Mesendoderm (in vitro differentiated cells): ENCODE data around the gene SERPINB12.

Experiments
- DNase-seq: peaks from one replicate; pipeline ENCODE4 v3.0.0; 2013
- H2AK5ac ChIP-seq: 2 replicates; pipeline ENCODE4 v1.6.1; 2013; ENCODE audit warnings: low read length, inconsistent platforms
- H2BK120ac ChIP-seq: 2 replicates; pipeline ENCODE4 v1.6.1; 2013; ENCODE audit warnings: low read depth, mild to moderate bottlenecking, low read length, moderate library complexity, mixed read lengths
- H2BK15ac ChIP-seq: replicated peaks from 2 replicates; pipeline ENCODE4 v1.6.1; 2013; ENCODE audit warnings: low read depth, mild to moderate bottlenecking, moderate library complexity
- H2BK5ac ChIP-seq: 2 replicates; pipeline ENCODE4 v1.6.1; 2013; ENCODE audit warnings: low read length, inconsistent platforms
- H3K18ac ChIP-seq: 2 replicates; pipeline ENCODE4 v1.6.1; 2013; ENCODE audit warnings: mild to moderate bottlenecking, low read length, mixed read lengths
- H3K23ac ChIP-seq: one replicate; pipeline ENCODE4 v1.6.1; 2013; ENCODE audit warnings: low read length
- H3K27ac ChIP-seq: 2 replicates; pipeline ENCODE4 v1.5.1; 2013; ENCODE audit warnings: low read depth, mild to moderate bottlenecking, inconsistent platforms, low read length, moderate library complexity
- H3K27me3 ChIP-seq: 2 replicates; pipeline ENCODE4 v1.6.1; 2013; ENCODE audit warnings: low read length, control low read depth, mild to moderate bottlenecking, inconsistent platforms; ENCODE audit not compliant: insufficient read depth, poor library complexity
- H3K36me3 ChIP-seq: 2 replicates; pipeline ENCODE4 v1.6.1; 2013; ENCODE audit warnings: low read length, inconsistent platforms; ENCODE audit not compliant: control insufficient read depth, insufficient read depth
- H3K4ac ChIP-seq: one replicate; pipeline ENCODE4 v1.6.1; 2013; ENCODE audit warnings: low read depth, mild to moderate bottlenecking, low read length, moderate library complexity
- H3K4me1 ChIP-seq: 2 replicates; pipeline ENCODE4 v1.6.1; 2013; ENCODE audit warnings: low read depth, low read length, inconsistent platforms; ENCODE audit not compliant: control insufficient read depth
- H3K4me2 ChIP-seq: 2 replicates; pipeline ENCODE4 v1.6.1; 2013; ENCODE audit warnings: low read length
- H3K4me3 ChIP-seq: 2 replicates; pipeline ENCODE4 v1.5.1; 2013; ENCODE audit warnings: mild to moderate bottlenecking, low read length
- H3K56ac ChIP-seq: one replicate; pipeline ENCODE4 v1.6.1; 2013; ENCODE audit warnings: low read length
- H3K79me1 ChIP-seq: 2 replicates; pipeline ENCODE4 v1.6.1; 2013; ENCODE audit warnings: low read length, inconsistent platforms
- H3K79me2 ChIP-seq: 2 replicates; pipeline ENCODE4 v1.6.1; 2013; ENCODE audit warnings: mild to moderate bottlenecking, low read length; ENCODE audit not compliant: control insufficient read depth, insufficient read depth
- H3K9ac ChIP-seq: 2 replicates; pipeline ENCODE4 v1.6.1; 2013; ENCODE audit warnings: low read length, inconsistent platforms
- H4K5ac ChIP-seq: one replicate; pipeline ENCODE4 v1.6.1; 2013; ENCODE audit warnings: low read length
- H4K8ac ChIP-seq: one replicate; pipeline ENCODE4 v1.6.1; 2013; ENCODE audit warnings: low read depth, mild to moderate bottlenecking, control low read depth, low read length, moderate library complexity
- WGBS: extraction: QIAGEN DNeasy Blood & Tissue Kit; methylation state at CpG from one replicate; pipeline ENCODE4 v1.1.7; 2013; ENCODE audit warnings: low lambda C conversion rate, missing lambda C conversion rate; ENCODE audit not compliant: insufficient coverage; ENCODE audit errors: extremely low coverage; 5-methylcytosine and 5-hydroxymethylcytosine counted together

The SERPINB12 gene

DNA sequence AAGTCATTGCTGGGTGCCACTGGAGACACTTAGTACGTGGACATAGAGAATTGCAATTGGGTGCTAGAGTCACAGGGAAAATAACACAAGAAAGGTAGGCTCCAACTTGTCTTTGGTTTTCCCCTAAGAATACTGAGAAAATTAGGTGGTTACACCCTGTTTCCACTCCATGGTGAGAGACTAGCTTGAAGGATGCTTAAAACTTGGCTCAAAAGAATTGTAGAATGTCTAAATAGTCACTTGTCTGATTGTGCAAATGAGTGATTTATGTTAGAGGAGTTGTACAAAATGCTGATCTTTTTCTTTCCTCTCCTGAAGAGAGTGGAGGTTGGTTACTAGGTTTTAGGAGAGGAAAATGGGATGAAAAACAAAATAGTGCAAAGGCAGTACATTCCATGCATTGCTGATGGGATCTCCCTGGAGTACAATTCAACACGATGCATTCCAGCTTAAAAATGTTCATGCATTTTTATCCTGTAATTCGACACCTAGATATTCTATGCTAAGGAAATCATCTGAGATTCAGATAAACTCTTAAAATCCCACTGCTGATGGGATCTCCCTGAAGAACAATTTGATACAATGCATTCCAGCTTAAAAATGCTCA is 2.2 kb upstream of the SERPINB12 start:
- Histone ChIP-seq H3K4ac (no peak overlapping the region), H2AK5ac (no peak overlapping the region), H3K4me3 (no peak overlapping the region), H3K4me2 (no peak overlapping the region), H2BK5ac (no peak overlapping the region), H4K5ac (no peak overlapping the region), H3K36me3 (no peaks in the 10 kb centered on the region), H3K27me3 (no peaks in the 10 kb centered on the region), H3K18ac (no peak overlapping the region), H3K4me1 (no peaks in the 10 kb centered on the region), H3K27ac (no peak overlapping the region), H2BK120ac (no peak overlapping the region), H2BK15ac (no peak overlapping the region), H3K79me1 (no peaks in the 10 kb centered on the region), H3K56ac (no peak overlapping the region), H3K23ac (no peak overlapping the region), H4K8ac (no peak overlapping the region), H3K9ac (no peak overlapping the region), H3K79me2 (no peaks in the 10 kb centered on the region)
- DNase-seq, result peak; percentile 55
- no CpG with 5 or more reads among the region's 3 CpGs for WGBS

DNA sequence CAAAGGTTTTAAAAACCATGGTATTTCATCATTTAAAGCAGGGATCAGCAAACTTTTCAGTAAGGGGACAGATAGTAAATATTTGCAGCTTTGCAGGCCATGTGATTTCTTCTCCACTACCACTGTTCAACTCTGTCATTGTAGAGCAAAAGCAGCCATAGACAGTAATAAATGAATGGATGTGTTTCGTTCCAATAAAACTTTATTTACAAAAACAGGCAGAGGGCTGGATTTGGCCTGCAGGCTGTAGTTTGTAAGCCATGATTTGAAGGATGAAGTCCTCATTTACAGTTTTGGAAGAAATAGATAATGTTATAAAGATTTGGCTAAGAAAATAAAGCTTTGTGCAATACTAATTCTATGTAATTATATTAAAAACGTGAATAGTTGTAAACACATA is 1.8 kb downstream of the SERPINB12 start:
- Histone ChIP-seq H2BK5ac (no peak overlapping the region), H2BK120ac (no peak overlapping the region), H3K56ac (no peak overlapping the region), H3K79me1 (no peaks in the 10 kb centered on the region), H3K36me3 (no peaks in the 10 kb centered on the region), H2BK15ac (no peak overlapping the region), H4K5ac (no peak overlapping the region), H2AK5ac (no peak overlapping the region), H3K4ac (no peak overlapping the region), H3K9ac (no peak overlapping the region), H3K27ac (no peak overlapping the region), H3K4me3 (no peak overlapping the region), H3K4me2 (no peak overlapping the region), H3K79me2 (no peaks in the 10 kb centered on the region), H3K18ac (no peak overlapping the region), H3K27me3 (no peaks in the 10 kb centered on the region), H3K23ac (no peak overlapping the region), H4K8ac (no peak overlapping the region), H3K4me1 (no peaks in the 10 kb centered on the region)
- WGBS, result 100% methylated on average over 1 of the region's 2 CpGs
- no peak for DNase-seq

DNA sequence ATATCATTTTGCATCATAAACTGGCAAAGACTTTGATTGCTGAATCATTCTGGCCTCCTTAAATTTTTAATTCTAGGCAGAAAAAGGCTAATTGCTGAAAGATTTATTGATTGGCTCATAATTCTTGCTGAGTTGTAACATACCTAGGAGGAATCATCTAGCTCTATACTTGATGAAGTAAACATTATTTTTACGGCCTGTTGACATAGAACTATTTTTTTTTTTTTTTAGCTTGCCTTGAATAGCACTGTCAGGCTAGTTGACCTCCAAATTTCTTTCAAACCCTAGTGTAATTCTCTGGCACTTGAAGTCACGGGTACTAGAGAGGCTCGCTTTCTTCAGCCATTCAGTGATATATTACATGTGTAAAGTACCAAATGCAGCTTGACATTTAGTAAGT is 2.8 kb downstream of the SERPINB12 start:
- Histone ChIP-seq H3K36me3 (no peaks in the 10 kb centered on the region), H3K4ac (no peak overlapping the region), H3K79me2 (no peaks in the 10 kb centered on the region), H2BK15ac (no peak overlapping the region), H3K4me2 (no peak overlapping the region), H3K18ac (no peak overlapping the region), H3K79me1 (no peaks in the 10 kb centered on the region), H3K56ac (no peak overlapping the region), H2BK120ac (no peak overlapping the region), H4K5ac (no peak overlapping the region), H3K27me3 (no peaks in the 10 kb centered on the region), H2BK5ac (no peak overlapping the region), H2AK5ac (no peak overlapping the region), H3K9ac (no peak overlapping the region), H3K23ac (no peak overlapping the region), H3K4me1 (no peaks in the 10 kb centered on the region), H3K27ac (no peak overlapping the region), H3K4me3 (no peak overlapping the region), H4K8ac (no peak overlapping the region)
- DNase-seq, result no peak
- WGBS, result no CpG with 5 or more reads among the region's 3 CpGs

DNA sequence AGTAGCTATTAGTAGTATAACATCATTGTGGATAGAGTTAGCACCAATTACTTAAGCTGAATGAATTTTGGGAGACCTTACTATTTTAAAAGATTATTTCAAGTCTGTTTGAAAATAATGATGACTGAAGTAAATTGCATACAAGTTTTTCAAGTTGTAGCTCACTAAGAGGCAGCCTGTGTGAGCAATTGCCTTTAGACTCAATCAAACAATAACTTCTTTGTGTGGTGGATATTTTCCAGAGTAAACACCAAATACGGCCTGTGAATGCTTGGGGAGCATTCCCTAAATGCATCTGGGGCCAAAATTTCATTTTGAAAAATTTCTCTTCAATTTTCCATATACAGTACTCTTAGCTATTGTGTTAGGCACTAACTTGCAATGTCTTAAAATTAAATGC is 7.9 kb downstream of the SERPINB12 start:
- Histone ChIP-seq H2BK5ac (no peak overlapping the region), H3K36me3 (no peaks in the 10 kb centered on the region), H4K5ac (no peak overlapping the region), H3K27me3 (no peaks in the 10 kb centered on the region), H3K4me3 (no peak overlapping the region), H4K8ac (no peak overlapping the region), H3K4me1 (no peaks in the 10 kb centered on the region), H3K79me1 (no peaks in the 10 kb centered on the region), H3K79me2 (no peaks in the 10 kb centered on the region), H3K56ac (no peak overlapping the region), H3K4ac (no peak overlapping the region), H2BK120ac (no peak overlapping the region), H2BK15ac (no peak overlapping the region), H3K27ac (no peak overlapping the region), H2AK5ac (no peak overlapping the region), H3K9ac (no peak overlapping the region), H3K23ac (no peak overlapping the region), H3K4me2 (no peak overlapping the region), H3K18ac (no peak overlapping the region)
- WGBS, result no CpG with 5 or more reads among the region's 1 CpG
- no peak for DNase-seq

DNA sequence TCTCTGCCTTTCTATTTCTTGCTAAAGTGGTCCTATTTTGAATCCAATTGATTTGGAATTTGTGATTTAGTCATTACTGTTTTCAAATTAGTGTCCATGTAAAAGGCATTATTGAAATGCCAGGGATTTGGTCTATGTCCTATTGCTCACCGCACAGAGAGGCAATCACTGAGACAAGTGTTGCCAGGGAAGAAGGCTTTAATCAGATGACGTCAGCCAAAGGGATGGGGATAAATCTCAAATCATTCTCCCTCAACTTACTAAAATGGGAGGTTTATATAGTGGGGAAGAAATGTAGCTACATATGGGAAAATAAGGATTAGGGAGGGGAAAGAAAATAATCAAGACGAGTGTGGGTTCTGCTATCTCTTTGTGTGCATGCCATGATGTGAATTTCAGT is 9.6 kb downstream of the SERPINB12 start:
- Histone ChIP-seq H3K79me1 (no peaks in the 10 kb centered on the region), H2BK120ac (no peak overlapping the region), H3K9ac (no peak overlapping the region), H3K23ac (no peak overlapping the region), H3K4me3 (no peak overlapping the region), H3K56ac (no peak overlapping the region), H2AK5ac (no peak overlapping the region), H3K27ac (no peak overlapping the region), H3K36me3 (no peaks in the 10 kb centered on the region), H2BK15ac (no peak overlapping the region), H3K27me3 (no peaks in the 10 kb centered on the region), H3K4me2 (no peak overlapping the region), H2BK5ac (no peak overlapping the region), H3K18ac (no peak overlapping the region), H3K4me1 (no peaks in the 10 kb centered on the region), H4K8ac (no peak overlapping the region), H3K4ac (no peak overlapping the region), H4K5ac (no peak overlapping the region), H3K79me2 (no peaks in the 10 kb centered on the region)
- DNase-seq, result no peak
- no CpG with 5 or more reads among the region's 3 CpGs for WGBS

DNA sequence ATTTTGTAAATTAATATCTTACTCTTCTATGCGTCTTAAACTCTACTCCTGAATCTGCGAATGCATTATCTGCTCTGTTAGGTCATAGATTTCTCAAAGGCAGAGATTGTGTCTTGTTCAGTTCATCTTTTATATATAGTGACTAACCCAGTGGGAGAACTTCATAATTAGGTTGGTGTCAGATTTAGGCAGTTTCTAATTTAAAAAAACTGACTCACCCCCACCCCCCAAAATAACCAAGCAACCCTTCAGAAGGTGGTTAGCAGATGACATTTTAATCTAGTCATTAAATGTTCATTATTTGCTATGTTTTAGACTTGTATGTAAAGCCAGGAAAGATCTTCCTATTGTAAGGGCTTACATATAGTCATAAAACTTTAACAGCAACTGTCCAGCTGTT is 10.4 kb downstream of the SERPINB12 start:
- Histone ChIP-seq H3K9ac (no peak overlapping the region), H2BK120ac (no peak overlapping the region), H3K56ac (no peak overlapping the region), H3K36me3 (no peaks in the 10 kb centered on the region), H2AK5ac (no peak overlapping the region), H3K18ac (no peak overlapping the region), H2BK15ac (no peak overlapping the region), H4K5ac (no peak overlapping the region), H3K27ac (no peak overlapping the region), H2BK5ac (no peak overlapping the region), H3K4me2 (no peak overlapping the region), H3K27me3 (no peaks in the 10 kb centered on the region), H4K8ac (no peak overlapping the region), H3K23ac (no peak overlapping the region), H3K4ac (no peak overlapping the region), H3K4me3 (no peak overlapping the region), H3K79me1 (no peaks in the 10 kb centered on the region), H3K79me2 (no peaks in the 10 kb centered on the region), H3K4me1 (no peaks in the 10 kb centered on the region)
- no peak for DNase-seq
- no CpG with 5 or more reads among the region's 2 CpGs for WGBS
